SU-DHL-6 (cell line): ENCODE data around the gene SMIM30.

ENCODE experiments used
- H2AFZ ChIP-seq: fragments of 200-600 bp; sonication (generic); 2 replicates; pipeline ENCODE4 v1.6.1; 2014; ENCODE audit warnings: low read depth, mild to moderate bottlenecking, moderate library complexity, mixed read lengths, antibody characterized with exemption, low read length; ENCODE audit not compliant: severe bottlenecking
- H3F3A ChIP-seq: fragments of 200-600 bp; shearing (Covaris generic); 2 replicates; pipeline ENCODE4 v1.6.0; 2016; ENCODE audit warnings: antibody characterized with exemption, mild to moderate bottlenecking; ENCODE audit not compliant: insufficient read depth
- H3K27ac ChIP-seq: fragments of 200-600 bp; sonication (generic); 2 replicates; pipeline ENCODE4 v1.5.1; 2016; ENCODE audit warnings: low read depth, mild to moderate bottlenecking, low read length, moderate library complexity, mixed read lengths
- H3K27me3 ChIP-seq: fragments of 200-600 bp; sonication (generic), shearing (Covaris generic); 2 replicates; pipeline ENCODE4 v1.6.0; 2014; ENCODE audit warnings: mild to moderate bottlenecking, low read length
- H3K36me3 ChIP-seq: fragments of 200-600 bp; sonication (generic); 2 replicates; pipeline ENCODE4 v1.6.1; 2014; ENCODE audit warnings: mild to moderate bottlenecking, low read length, mixed read lengths
- H3K4me2 ChIP-seq: fragments of 300-600, 200-600 bp; shearing (Covaris generic), sonication (generic); 2 replicates; pipeline ENCODE4 v1.6.0; 2014; ENCODE audit warnings: low read length, low read depth, mild to moderate bottlenecking; ENCODE audit not compliant: poor library complexity, severe bottlenecking
- H3K4me3 ChIP-seq: fragments of 200-600 bp; sonication (generic); 2 replicates; pipeline ENCODE4 v1.5.1; 2014; ENCODE audit warnings: antibody characterized with exemption, low read length, mild to moderate bottlenecking, mixed read lengths; ENCODE audit not compliant: insufficient read depth, poor library complexity, severe bottlenecking
- H3K79me2 ChIP-seq: fragments of 200-600 bp; sonication (generic); 2 replicates; pipeline ENCODE4 v1.6.1; 2014; ENCODE audit warnings: mild to moderate bottlenecking, low read length, moderate library complexity; ENCODE audit not compliant: insufficient read depth
- H3K9ac ChIP-seq: fragments of 200-600 bp; sonication (generic); 2 replicates; pipeline ENCODE4 v1.7.0; 2014; ENCODE audit warnings: mild to moderate bottlenecking, low read length
- H3K9me2 ChIP-seq: fragments of 200-600 bp; sonication (generic); replicated peaks from 2 replicates; pipeline ENCODE4 v1.6.1; 2014; ENCODE audit warnings: low read length; ENCODE audit not compliant: insufficient read depth
- H3K9me3 ChIP-seq: fragments of 200-600 bp; sonication (generic); 2 replicates; pipeline ENCODE4 v1.6.1; 2014; ENCODE audit warnings: low read length, mixed read lengths; ENCODE audit not compliant: insufficient read depth
- H4K20me1 ChIP-seq: fragments of 200-600 bp; sonication (generic); 2 replicates; pipeline ENCODE4 v1.6.1; 2014; ENCODE audit warnings: low read depth, mild to moderate bottlenecking, antibody characterized with exemption, low read length, moderate library complexity, mixed read lengths
- EZH2phosphoT487 ChIP-seq: fragments of 200-600 bp; sonication (generic), shearing (Covaris generic); conservative IDR thresholded peaks from 2 replicates; pipeline ENCODE4 v1.6.1; 2018; ENCODE audit warnings: mild to moderate bottlenecking, antibody characterized with exemption, low read length, moderate library complexity, mixed read lengths
- TF ChIP-seq, protein P1 (sequence below): fragments of 200-600 bp; sonication (generic); IDR thresholded peaks from one replicate; pipeline ENCODE4 v1.5.1; 2017; ENCODE audit warnings: antibody characterized with exemption, mild to moderate bottlenecking, low read length, moderate library complexity; ENCODE audit not compliant: insufficient read depth, poor library complexity, severe bottlenecking

SMIM30 gene

DNA sequence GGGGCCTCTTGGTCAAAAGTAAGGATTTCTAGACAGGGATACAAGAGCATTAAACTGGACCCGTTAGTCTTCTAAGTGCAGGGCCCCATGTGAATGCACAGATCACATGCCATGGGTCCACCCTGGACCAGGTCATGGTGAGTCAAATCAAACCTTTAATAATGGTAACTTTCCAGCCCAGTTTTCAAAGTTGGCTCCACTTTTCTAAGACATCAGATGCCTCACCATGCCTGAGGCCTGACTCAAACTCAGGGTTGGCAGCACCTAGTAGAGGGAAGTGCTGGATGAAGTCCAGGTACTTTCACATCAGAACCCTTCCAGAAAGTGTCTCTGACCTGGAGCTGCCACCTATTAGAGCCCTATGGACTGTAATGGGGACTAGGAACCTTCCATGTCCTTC lies 9.7 kb upstream of the SMIM30 start:
- no peaks in the 10 kb centered on the region for H3K79me2 ChIP-seq
- no peak overlapping the region for H3K4me3 ChIP-seq
- no peaks in the 10 kb centered on the region for H3K27me3 ChIP-seq
- no peaks in the 10 kb centered on the region for H3F3A ChIP-seq
- H3K4me2 ChIP-seq = no peak overlapping the region
- H3K27ac ChIP-seq = no peak overlapping the region
- H3K9me2 ChIP-seq = no peaks in the 10 kb centered on the region
- H3K9ac ChIP-seq = no peak overlapping the region
- TF ChIP-seq, protein P1, sequence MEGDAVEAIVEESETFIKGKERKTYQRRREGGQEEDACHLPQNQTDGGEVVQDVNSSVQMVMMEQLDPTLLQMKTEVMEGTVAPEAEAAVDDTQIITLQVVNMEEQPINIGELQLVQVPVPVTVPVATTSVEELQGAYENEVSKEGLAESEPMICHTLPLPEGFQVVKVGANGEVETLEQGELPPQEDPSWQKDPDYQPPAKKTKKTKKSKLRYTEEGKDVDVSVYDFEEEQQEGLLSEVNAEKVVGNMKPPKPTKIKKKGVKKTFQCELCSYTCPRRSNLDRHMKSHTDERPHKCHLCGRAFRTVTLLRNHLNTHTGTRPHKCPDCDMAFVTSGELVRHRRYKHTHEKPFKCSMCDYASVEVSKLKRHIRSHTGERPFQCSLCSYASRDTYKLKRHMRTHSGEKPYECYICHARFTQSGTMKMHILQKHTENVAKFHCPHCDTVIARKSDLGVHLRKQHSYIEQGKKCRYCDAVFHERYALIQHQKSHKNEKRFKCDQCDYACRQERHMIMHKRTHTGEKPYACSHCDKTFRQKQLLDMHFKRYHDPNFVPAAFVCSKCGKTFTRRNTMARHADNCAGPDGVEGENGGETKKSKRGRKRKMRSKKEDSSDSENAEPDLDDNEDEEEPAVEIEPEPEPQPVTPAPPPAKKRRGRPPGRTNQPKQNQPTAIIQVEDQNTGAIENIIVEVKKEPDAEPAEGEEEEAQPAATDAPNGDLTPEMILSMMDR = no peak
- no peak for TF ChIP-seq EZH2phosphoT487
- no peak overlapping the region for H2AFZ ChIP-seq
- H3K36me3 ChIP-seq = no peaks in the 10 kb centered on the region
- no peaks in the 10 kb centered on the region for H3K9me3 ChIP-seq
- no peaks in the 10 kb centered on the region for H4K20me1 ChIP-seq

DNA sequence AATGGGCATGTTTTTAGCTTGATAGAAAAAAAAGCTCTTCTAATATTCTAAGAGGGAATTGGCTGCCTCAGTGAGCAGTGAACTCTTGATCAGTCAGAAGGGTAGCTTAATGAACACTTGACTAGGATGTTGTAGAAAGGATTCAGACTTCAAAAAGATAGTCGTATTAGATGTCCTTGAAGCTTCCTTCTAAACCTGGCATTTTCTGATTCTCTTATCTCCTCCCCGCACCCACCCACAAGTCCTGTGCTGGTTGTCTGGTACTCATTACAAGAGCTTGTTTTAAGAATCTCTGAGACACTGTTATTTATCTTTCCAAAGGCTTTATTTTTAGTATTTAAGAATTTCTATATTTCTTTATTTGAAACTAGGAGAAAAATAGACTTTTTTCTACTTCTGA lies 7.4 kb upstream of the SMIM30 start:
- H3K27me3 ChIP-seq = no peaks in the 10 kb centered on the region
- no peak overlapping the region for H3K4me2 ChIP-seq
- no peak overlapping the region for H2AFZ ChIP-seq
- no peaks in the 10 kb centered on the region for H3K79me2 ChIP-seq
- TF ChIP-seq, protein P1 = no peak
- TF ChIP-seq EZH2phosphoT487 = no peak
- H3K36me3 ChIP-seq = no peaks in the 10 kb centered on the region
- H3F3A ChIP-seq = no peaks in the 10 kb centered on the region
- no peak overlapping the region for H3K9ac ChIP-seq
- H4K20me1 ChIP-seq = no peaks in the 10 kb centered on the region
- H3K27ac ChIP-seq = no peak overlapping the region
- H3K4me3 ChIP-seq = no peak overlapping the region
- no peaks in the 10 kb centered on the region for H3K9me2 ChIP-seq
- no peaks in the 10 kb centered on the region for H3K9me3 ChIP-seq

DNA sequence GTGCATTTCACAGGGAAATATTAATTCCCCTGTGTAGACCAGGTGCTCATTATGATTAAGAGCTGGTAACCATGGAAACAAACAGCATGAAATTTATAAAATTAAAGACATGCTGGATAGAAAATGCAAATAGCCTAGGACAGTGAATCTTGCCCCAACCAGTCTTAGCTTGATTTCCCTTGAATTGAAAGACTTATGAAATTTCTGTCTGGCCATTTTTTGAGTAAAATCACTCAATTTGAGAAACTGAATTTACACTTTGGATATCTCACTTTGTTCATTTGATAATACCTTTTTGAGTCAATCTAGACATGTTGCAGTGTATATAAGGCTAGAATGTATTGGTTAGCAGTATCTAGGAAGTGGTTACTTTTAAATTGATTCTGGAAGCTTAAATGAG lies 4.4 kb upstream of the SMIM30 start:
- Histone ChIP-seq H3K79me2 (no peaks in the 10 kb centered on the region), H3K4me2 (no peak overlapping the region), H3K27ac (no peak overlapping the region), H3K27me3 (no peaks in the 10 kb centered on the region), H3K9me2 (no peaks in the 10 kb centered on the region), H3K4me3 (no peak overlapping the region), H3K36me3 (no peaks in the 10 kb centered on the region), H4K20me1 (no peaks in the 10 kb centered on the region), H3F3A (no peaks in the 10 kb centered on the region), H3K9me3 (no peaks in the 10 kb centered on the region), H2AFZ (no peak overlapping the region), H3K9ac (no peak overlapping the region)
- no peak for TF ChIP-seq EZH2phosphoT487
- TF ChIP-seq, protein P1 = no peak
